Thoracic aorta (tissue), 2 donors: Measurements from ENCODE around the gene TAS2R3. TPM values are rescaled to one million over a fixed set of nuclear protein-coding genes. Genes with fewer than 3 reads are reported as not detected.
A peak's percentile ranks its signal among the peaks of the same experiment; 100 is the strongest.
"Not testable (repeated sequence)": the region's sequence is repeated elsewhere in the genome, so short reads cannot be mapped to it uniquely, and the experiment has no call there.

Experiments
- ATAC-seq: fragments of 150-250 bp; one replicate; pipeline ENCODE4 v1.8.0; 2017; ENCODE audit warnings: low read depth; ENCODE audit not compliant: insufficient number of reproducible peaks, low FRiP score
- DNase-seq: peaks from one replicate; pipeline ENCODE4 v3.0.0-alpha.2; 2020; ENCODE audit warnings: low spot score
- H3K27ac ChIP-seq, 2 donors: fragments of 200-600 bp; sonication (generic); 1 replicate in 1 of 2; 2 replicates in 1 of 2; pipeline ENCODE4 v1.5.1; 2016; ENCODE audit warnings: mild to moderate bottlenecking in 2 of 2, moderate library complexity in 2 of 2
- H3K27me3 ChIP-seq: fragments of 200-600 bp; sonication (generic); replicated peaks from 2 replicates; pipeline ENCODE4 v1.6.0; 2016; ENCODE audit warnings: mild to moderate bottlenecking; ENCODE audit not compliant: insufficient read depth
- H3K36me3 ChIP-seq: fragments of 200-600 bp; sonication (generic); one replicate; pipeline ENCODE4 v1.5.1; 2016
- H3K4me1 ChIP-seq, 2 donors: fragments of 200-600 bp; sonication (generic); 1 replicate in 1 of 2; 2 replicates in 1 of 2; pipeline versions ENCODE4 v1.5.1 to v1.6.0; 2016; ENCODE audit warnings: low read depth in 2 of 2, mild to moderate bottlenecking in 1 of 2; ENCODE audit not compliant: control insufficient read depth in 1 of 2
- H3K4me3 ChIP-seq: fragments of 200-600 bp; sonication (generic); 2 replicates; pipeline ENCODE4 v1.5.1; 2016; ENCODE audit warnings: mild to moderate bottlenecking
- H3K9me3 ChIP-seq: fragments of 200-600 bp; sonication (generic); 2 replicates; pipeline ENCODE4 v1.5.1; 2016
- CTCF ChIP-seq: fragments of 200-600 bp; sonication (generic); IDR thresholded peaks from one replicate; pipeline ENCODE4 v1.5.1; 2019; ENCODE audit warnings: antibody characterized with exemption
- total RNA-seq, 2 donors: library from RNA; depleted of rRNA; stranded (reverse); fragments of >200 nt; gene quantifications; one replicate each; pipeline versions ENCODE4 v1.1.0 to v1.2.3, GENCODE V29; 2016

Gene TAS2R3
- total RNA-seq, 2 donors from 2014 or later, result 0.41 TPM; not detected in 1

- Histone ChIP-seq H3K9me3 (peaks cover 23% of the 10 kb centered on the region), H3K27me3 (no peaks in the 10 kb centered on the region), H3K4me1 (no peaks in the 10 kb centered on the region), H3K4me3 (no peak overlapping the region), H3K27ac (no peak overlapping the region), H3K36me3 (peaks cover 48% of the 10 kb centered on the region)
- no peak for DNase-seq
- no peak for ATAC-seq
- no peak for TF ChIP-seq CTCF
These were observed 11.3 kb upstream of the TAS2R3 start for GRCh38 chr7:141752634-141753033.

DNA sequence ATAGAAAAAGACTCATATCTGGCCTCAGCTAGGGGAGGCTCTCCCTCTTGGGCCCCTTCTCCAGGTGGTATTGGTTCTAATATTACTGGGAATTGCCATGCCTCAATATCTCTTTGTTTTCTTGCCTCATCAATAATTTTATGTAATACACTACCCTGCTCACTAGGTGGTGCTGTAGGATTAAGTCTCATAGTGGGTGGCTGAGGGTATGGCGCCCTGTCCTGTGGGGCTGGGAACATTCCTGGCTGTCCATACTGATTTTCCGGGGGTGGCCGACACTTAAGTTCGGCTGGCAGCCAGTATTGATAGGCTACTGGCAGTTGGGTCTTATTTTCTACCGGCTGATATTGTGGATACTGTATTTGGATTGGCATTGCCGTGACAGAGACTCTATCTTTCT, 9.0 kb upstream of the TAS2R3 start:
- Histone ChIP-seq H3K36me3 (peaks cover 45% of the 10 kb centered on the region), H3K9me3 (peaks cover 23% of the 10 kb centered on the region), H3K27ac (no peak overlapping the region), H3K27me3 (no peaks in the 10 kb centered on the region), H3K4me1 (no peaks in the 10 kb centered on the region), H3K4me3 (no peak overlapping the region)
- ATAC-seq, result no peak
- no peak for DNase-seq
- TF ChIP-seq CTCF, result peak; percentile 29

DNA sequence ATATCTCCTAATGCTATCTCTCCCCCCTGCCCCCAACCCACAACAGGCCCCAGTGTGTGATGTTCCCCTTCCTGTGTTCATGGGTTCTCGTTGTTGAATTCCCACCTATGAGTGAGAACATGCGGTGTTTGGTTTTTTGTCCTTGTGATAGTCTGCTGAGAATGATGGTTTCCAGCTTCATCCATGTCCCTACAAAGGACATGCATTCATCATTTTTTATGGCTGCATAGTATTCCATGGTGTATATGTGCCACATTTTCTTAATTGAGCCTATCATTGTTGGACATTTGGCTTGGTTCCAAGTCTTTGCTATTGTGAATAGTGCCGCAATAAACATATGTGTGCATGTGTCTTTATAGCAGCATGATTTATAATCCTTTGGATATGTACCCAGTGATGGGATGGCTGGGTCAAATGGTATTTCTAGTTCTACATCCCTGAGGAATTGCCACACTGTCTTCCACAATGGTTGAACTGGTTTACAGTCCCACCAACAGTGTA, 6.2 kb downstream of the TAS2R3 start:
- ATAC-seq, H3K4me1 ChIP-seq, H3K27ac ChIP-seq, H3K4me3 ChIP-seq, H3K27me3 ChIP-seq, H3K9me3 ChIP-seq, DNase-seq, H3K36me3 ChIP-seq: not testable (repeated sequence)

- no peaks in the 10 kb centered on the region for H3K9me3 ChIP-seq
- TF ChIP-seq CTCF, result no peak
- DNase-seq, result no peak
- no peak for ATAC-seq
- H3K4me1 ChIP-seq, result no peaks in the 10 kb centered on the region
- H3K4me3 ChIP-seq, result no peak within 1 kb of the TSS
- no peak within 1 kb of the TSS for H3K27ac ChIP-seq
- no peaks in the 10 kb centered on the region for H3K27me3 ChIP-seq
- H3K36me3 ChIP-seq, result peaks cover 3% of the 10 kb centered on the region
These were observed 12.5 kb downstream of the TAS2R3 start, which contains the start of gene TAS2R4 for GRCh38 chr7:141776374-141776773. TSS of gene TAS2R4 (plus strand) at chr7:141776674. CDS start at chr7:141778489, 1,815 bp downstream.

- DNase-seq (no peak), ATAC-seq (no peak)
- Histone ChIP-seq H3K27me3 (no peaks in the 10 kb centered on the region), H3K4me3 (no peak overlapping the region), H3K9me3 (no peaks in the 10 kb centered on the region), H3K27ac (no peak overlapping the region), H3K36me3 (peaks cover 10% of the 10 kb centered on the region), H3K4me1 (no peaks in the 10 kb centered on the region)
- peak; percentile 44 for TF ChIP-seq CTCF
These were observed 22.0 kb downstream of the TAS2R3 start for GRCh38 chr7:141785706-141786552.
